Measurements from ENCODE around the gene C10orf53.

GRCh38 chr10:49664842-49665355, 14.6 kb upstream of the C10orf53 start:
- no peak for TF ChIP-seq CTCF (conservative IDR thresholded peaks at IDR 0.05 in 1 of 2, IDR thresholded peaks at IDR 0.05 in 1 of 2; ENCODE audit: low read depth in 1 of 2, low read length in 2 of 2)
- no peak for TF ChIP-seq EZH2 (IDR thresholded peaks at IDR 0.05; ENCODE audit: low read length, missing control alignments)
